Measurements from ENCODE around the gene LMNTD2. TPM values are rescaled to one million over a fixed set of nuclear protein-coding genes. Genes with fewer than 3 reads are reported as not detected.

LMNTD2 gene
- total RNA-seq, 2 experiments from 2014 or later = 2.5 to 3.2 TPM

DNA sequence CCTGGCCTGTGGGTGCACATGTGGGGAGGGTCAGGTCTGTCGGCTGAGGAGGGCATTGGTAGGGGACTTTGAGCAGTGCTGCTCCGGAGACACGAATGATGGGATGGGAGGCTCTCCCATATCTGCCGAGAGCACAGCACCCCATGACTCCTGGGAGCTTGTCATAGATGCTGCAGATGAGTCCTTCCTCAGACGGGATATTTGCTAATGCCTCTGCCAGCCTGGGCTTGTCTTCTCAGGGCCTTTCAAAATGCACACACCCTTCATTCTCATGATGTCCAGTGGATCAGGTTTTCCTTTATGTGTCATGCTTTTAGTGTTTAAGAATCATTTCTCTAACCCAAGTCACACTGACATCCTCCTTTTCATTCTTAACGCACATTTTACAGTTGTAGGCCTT, 45.4 kb downstream of the LMNTD2 start:
- Mint-ChIP-seq H3K4me3 (no peak overlapping the region), H3K36me3 (ENCODE audit: low read depth) (peaks cover 37% of the 10 kb centered on the region), H3K27me3 (no peaks in the 10 kb centered on the region), H3K9me3 (peaks cover 3% of the 10 kb centered on the region), H3K4me1 (peaks cover 9% of the 10 kb centered on the region), H3K27ac (no peak overlapping the region)
- ChIA-PET CTCF (no interaction called here), POLR2A (no interaction called here)
- no peak for DNase-seq

- peaks cover 9% of the 10 kb centered on the region for H3K4me1 Mint-ChIP-seq
- no peak overlapping the region for H3K4me3 Mint-ChIP-seq
- no peak overlapping the region for H3K27ac Mint-ChIP-seq
- peaks cover 3% of the 10 kb centered on the region for H3K9me3 Mint-ChIP-seq
- peaks cover 42% of the 10 kb centered on the region for H3K36me3 Mint-ChIP-seq (ENCODE audit: low read depth)
- DNase-seq = no peak
- CTCF ChIA-PET = no interaction called here
- H3K27me3 Mint-ChIP-seq = no peaks in the 10 kb centered on the region
- POLR2A ChIA-PET = no interaction called here
These were observed 45.9 kb downstream of the LMNTD2 start for GRCh38 chr11:514606-515005.

GRCh38 chr11:512761-513595, 47.6 kb downstream of the LMNTD2 start:
- H3K4me3 Mint-ChIP-seq = no peak overlapping the region
- no peaks in the 10 kb centered on the region for H3K27me3 Mint-ChIP-seq
- no peak overlapping the region for H3K27ac Mint-ChIP-seq
- H3K36me3 Mint-ChIP-seq (ENCODE audit: low read depth) = peaks cover 47% of the 10 kb centered on the region
- peaks cover 3% of the 10 kb centered on the region for H3K9me3 Mint-ChIP-seq
- DNase-seq = no peak
- POLR2A ChIA-PET = interaction anchor here (1.0 to 1.3 kb wide), 2 partner anchors 63 to 98 kb away, joined by 3 read pairs; partner anchors contain the start of genes PTDSS2 and SIGIRR
- peaks cover 5% of the 10 kb centered on the region for H3K4me1 Mint-ChIP-seq
- CTCF ChIA-PET = interaction anchor here (0.7 kb wide), 1 partner anchor 63 kb away, joined by 3 read pairs; no protein-coding TSS in a partner anchor

GRCh38 chr11:508956-509355, 51.6 kb downstream of the LMNTD2 start:
- H3K4me3 Mint-ChIP-seq = no peak overlapping the region
- no peak overlapping the region for H3K27ac Mint-ChIP-seq
- CTCF ChIA-PET = interaction anchor here (0.5 to 4.0 kb wide), 2 partner anchors 10 to 269 kb away, joined by 3 to 21 read pairs; partner anchors contain the start of gene GATD1
- POLR2A ChIA-PET = interaction anchor here (1.0 to 1.1 kb wide), 2 partner anchors 52 to 60 kb away, joined by 3 to 4 read pairs; no protein-coding TSS in a partner anchor
- H3K9me3 Mint-ChIP-seq = no peaks in the 10 kb centered on the region
- H3K36me3 Mint-ChIP-seq (ENCODE audit: low read depth) = peaks cover 27% of the 10 kb centered on the region
- peaks cover 22% of the 10 kb centered on the region for H3K4me1 Mint-ChIP-seq
- no peaks in the 10 kb centered on the region for H3K27me3 Mint-ChIP-seq
- no peak for DNase-seq

DNA sequence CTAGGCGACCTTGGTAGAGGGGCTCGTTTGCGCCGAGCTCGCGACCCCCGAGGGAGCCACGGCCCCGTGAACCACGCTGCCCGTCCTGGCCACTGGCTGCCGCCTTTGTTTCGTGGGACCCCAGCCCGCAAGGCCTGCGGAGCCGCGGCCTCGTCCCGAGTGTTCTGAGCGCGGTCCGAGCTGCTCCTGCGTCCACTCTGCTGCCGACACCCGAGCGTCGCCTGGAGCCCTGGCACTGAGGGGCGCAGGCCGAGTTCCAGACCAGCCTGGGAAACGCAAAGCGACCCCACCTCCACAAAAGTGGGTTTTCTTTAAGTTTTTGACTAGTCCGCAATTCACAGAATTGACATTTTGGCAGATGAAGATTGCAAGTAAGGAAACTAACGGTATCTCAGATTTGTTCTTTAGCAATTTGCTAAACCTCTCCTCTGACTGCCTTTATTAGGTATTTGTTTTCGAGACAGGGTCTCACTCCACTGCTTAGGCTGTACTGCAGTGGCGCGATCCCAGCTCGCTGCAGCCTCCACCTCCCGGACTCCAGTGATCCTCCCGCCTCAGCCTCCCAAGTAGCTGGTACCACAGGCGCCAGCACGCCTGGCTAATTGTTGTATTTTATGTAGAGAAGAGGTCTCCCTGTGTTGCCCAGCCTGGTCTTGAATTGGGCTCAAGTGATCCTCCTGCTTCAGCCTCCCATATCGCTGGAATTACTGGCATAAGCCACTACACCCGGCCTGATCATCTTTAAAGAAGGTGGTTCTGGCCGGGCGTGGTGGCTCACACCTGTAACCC, 52.6 kb downstream of the LMNTD2 start:
- no peak for DNase-seq
- peaks cover 20% of the 10 kb centered on the region for H3K36me3 Mint-ChIP-seq (ENCODE audit: low read depth)
- CTCF ChIA-PET = interaction anchor here (4.0 kb wide), 1 partner anchor 11 kb away, joined by 21 read pairs; no protein-coding TSS in a partner anchor
- POLR2A ChIA-PET = interaction anchor here (1.3 to 4.9 kb wide), 2 partner anchors 59 to 212 kb away, joined by 3 to 56 read pairs; partner anchors contain the start of gene PTDSS2
- H3K27ac Mint-ChIP-seq = peak overlapping the region; percentile 66
- no peaks in the 10 kb centered on the region for H3K9me3 Mint-ChIP-seq
- H3K4me1 Mint-ChIP-seq = peaks cover 32% of the 10 kb centered on the region
- H3K27me3 Mint-ChIP-seq = no peaks in the 10 kb centered on the region
- H3K4me3 Mint-ChIP-seq = peak overlapping the region; percentile 95

GRCh38 chr11:506995-507726, 53.4 kb downstream of the LMNTD2 start, which contains the start of gene RNH1:
TSS of gene RNH1 (minus strand) at chr11:507242. CDS start at chr11:502162, 5,080 bp downstream.
- peak; percentile 99 for DNase-seq
- peaks cover 35% of the 10 kb centered on the region for H3K4me1 Mint-ChIP-seq
- H3K36me3 Mint-ChIP-seq (ENCODE audit: low read depth) = peaks cover 20% of the 10 kb centered on the region
- H3K4me3 Mint-ChIP-seq = peak within 1 kb of the TSS; percentile 95
- CTCF ChIA-PET = interaction anchor here (0.9 to 4.0 kb wide), 4 partner anchors 11 to 300 kb away, joined by 3 to 21 read pairs (median 8); partner anchors contain the start of genes BET1L, PTDSS2 and RIC8A
- POLR2A ChIA-PET = interaction anchor here (0.7 to 4.9 kb wide), 24 partner anchors 9 to 300 kb away, joined by 3 to 56 read pairs (median 5); partner anchors contain the start of genes BET1L, HRAS, PSMD13 and PTDSS2
- H3K27me3 Mint-ChIP-seq = no peaks in the 10 kb centered on the region
- H3K9me3 Mint-ChIP-seq = no peaks in the 10 kb centered on the region
- H3K27ac Mint-ChIP-seq = peak within 1 kb of the TSS; percentile 99

DNA sequence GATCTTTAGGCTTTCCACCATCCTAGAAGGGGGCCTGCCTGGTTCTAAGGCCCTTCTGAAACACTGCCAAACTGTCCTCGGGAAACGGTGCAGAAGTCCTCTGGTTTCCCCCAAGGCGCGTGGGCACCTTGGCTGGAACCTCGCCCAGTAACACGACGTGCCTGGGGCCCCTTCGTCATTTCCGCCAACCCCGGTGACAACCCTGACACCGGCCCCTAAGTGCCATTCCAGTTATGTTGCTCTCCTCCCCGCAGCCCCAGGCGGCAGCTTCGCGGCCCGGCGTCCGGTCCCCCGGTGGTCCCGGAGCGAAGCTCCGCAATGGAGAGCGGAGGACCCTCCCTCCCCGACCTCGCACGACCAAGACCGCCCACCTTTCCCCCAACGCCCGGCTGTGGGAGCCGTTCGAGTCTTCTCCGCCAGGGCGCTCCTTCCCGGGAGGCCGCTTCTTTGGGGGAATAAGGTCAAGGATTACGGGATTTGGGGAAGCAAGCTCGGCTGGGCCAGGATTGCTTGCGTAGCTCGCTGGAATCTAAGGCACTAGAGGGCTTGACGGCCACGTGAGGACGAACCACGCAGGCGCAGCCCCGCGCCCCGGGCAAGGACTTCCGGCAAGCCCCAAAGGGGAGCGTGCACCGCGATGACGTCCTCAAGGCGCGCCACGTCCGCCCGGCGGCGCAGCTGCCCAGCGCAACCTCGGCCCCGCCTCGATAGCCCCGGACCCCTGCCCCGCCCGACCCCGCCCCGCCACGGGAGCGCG, 54.1 kb downstream of the LMNTD2 start:
- no peaks in the 10 kb centered on the region for H3K27me3 Mint-ChIP-seq
- H3K4me1 Mint-ChIP-seq = peaks cover 40% of the 10 kb centered on the region
- CTCF ChIA-PET = interaction anchor here (0.9 to 4.0 kb wide), 4 partner anchors 12 to 299 kb away, joined by 3 to 21 read pairs (median 8); partner anchors contain the start of genes BET1L, PTDSS2 and RIC8A
- peak; percentile 97 for DNase-seq
- H3K4me3 Mint-ChIP-seq = peak overlapping the region; percentile 95
- peaks cover 18% of the 10 kb centered on the region for H3K36me3 Mint-ChIP-seq (ENCODE audit: low read depth)
- H3K9me3 Mint-ChIP-seq = no peaks in the 10 kb centered on the region
- POLR2A ChIA-PET = interaction anchor here (0.7 to 4.9 kb wide), 30 partner anchors 8 to 303 kb away, joined by 3 to 56 read pairs (median 5); partner anchors contain the start of genes BET1L, HRAS, PSMD13 and PTDSS2
- H3K27ac Mint-ChIP-seq = peak overlapping the region; percentile 99

GRCh38 chr11:504994-505344, 55.6 kb downstream of the LMNTD2 start:
- ChIA-PET POLR2A (interaction anchor here (1.1 to 4.9 kb wide), 8 partner anchors 13 to 187 kb away, joined by 3 to 56 read pairs (median 4); partner anchors contain the start of genes HRAS, PTDSS2 and SIGIRR), CTCF (interaction anchor here (1.3 to 2.3 kb wide), 3 partner anchors 14 to 57 kb away, joined by 4 to 10 read pairs (median 9); partner anchors contain the start of gene PTDSS2)
- H3K4me1 Mint-ChIP-seq = peaks cover 43% of the 10 kb centered on the region
- DNase-seq = no peak
- peak overlapping the region; percentile 95 for H3K4me3 Mint-ChIP-seq
- peak overlapping the region; percentile 99 for H3K27ac Mint-ChIP-seq
- no peaks in the 10 kb centered on the region for H3K9me3 Mint-ChIP-seq
- no peaks in the 10 kb centered on the region for H3K27me3 Mint-ChIP-seq
- H3K36me3 Mint-ChIP-seq (ENCODE audit: low read depth) = peaks cover 24% of the 10 kb centered on the region

Other genes starting within 250 kb of the LMNTD2 start
- 1,000 to 10,000 TPM; 1,010 to 1,055 TPM for gene IFITM1, start 246.7 kb downstream of the LMNTD2 start, total RNA-seq
- gene IFITM3, start 239.9 kb downstream of the LMNTD2 start, total RNA-seq = 10 to 100 TPM; 52.3 to 58.8 TPM
- under 1 TPM; 0.23 to 0.53 TPM for gene B4GALNT4, start 191.2 kb downstream of the LMNTD2 start, total RNA-seq
- gene PKP3, start 166.5 kb downstream of the LMNTD2 start, total RNA-seq = not detected
- 100 to 1,000 TPM; 170 to 178 TPM for gene SIGIRR, start 145.7 kb downstream of the LMNTD2 start, total RNA-seq
- 10 to 100 TPM; 69.2 to 73.5 TPM for gene ANO9, start 118.7 kb downstream of the LMNTD2 start, total RNA-seq
- gene PTDSS2, start 110.5 kb downstream of the LMNTD2 start, total RNA-seq = 10 to 100 TPM; 20.1 to 21.5 TPM
- 100 to 1,000 TPM; 109 to 117 TPM for gene RNH1, start 53.5 kb downstream of the LMNTD2 start, total RNA-seq
- gene HRAS, start 25.2 kb downstream of the LMNTD2 start, total RNA-seq = 10 to 100 TPM; 45.1 to 52.5 TPM
- gene LRRC56, start 23.2 kb downstream of the LMNTD2 start, total RNA-seq = 1 to 10 TPM; 2.2 to 2.5 TPM
- gene RASSF7, start 232 bp upstream of the LMNTD2 start, total RNA-seq = 10 to 100 TPM; 32.7 to 32.8 TPM
- 10 to 100 TPM; 38.7 to 39.1 TPM for gene PHRF1, start 15.7 kb upstream of the LMNTD2 start, total RNA-seq
- 100 to 1,000 TPM; 220 to 221 TPM for gene IRF7, start 55.2 kb upstream of the LMNTD2 start, total RNA-seq
- gene CDHR5, start 64.2 kb upstream of the LMNTD2 start, total RNA-seq = not detected
- not detected for gene SCT, start 66.4 kb upstream of the LMNTD2 start, total RNA-seq
- under 1 TPM; 0.18 to 0.20 TPM for gene DRD4, start 76.5 kb upstream of the LMNTD2 start, total RNA-seq
- 10 to 100 TPM; 33.0 to 34.2 TPM for gene DEAF1, start 134.5 kb upstream of the LMNTD2 start, total RNA-seq
- 10 to 100 TPM; 22.6 to 25.3 TPM for gene TMEM80, start 135.1 kb upstream of the LMNTD2 start, total RNA-seq
- 10 to 100 TPM; 16.2 to 19.4 TPM for gene EPS8L2, start 145.5 kb upstream of the LMNTD2 start, total RNA-seq
- 100 to 1,000 TPM; 215 to 224 TPM for gene TALDO1, start 186.7 kb upstream of the LMNTD2 start, total RNA-seq
- gene GATD1, start 216.7 kb upstream of the LMNTD2 start, total RNA-seq = 10 to 100 TPM; 48.6 to 52.9 TPM
- gene CEND1, start 229.4 kb upstream of the LMNTD2 start, total RNA-seq = 1 to 10 TPM; 1.2 to 1.6 TPM
- 10 to 100 TPM; 35.7 to 38.3 TPM for gene SLC25A22, start 237.5 kb upstream of the LMNTD2 start, total RNA-seq
- 10 to 100 TPM; 45.1 to 48.5 TPM for gene PIDD1, start 244.5 kb upstream of the LMNTD2 start, total RNA-seq
- gene RPLP2, start 249.2 kb upstream of the LMNTD2 start, total RNA-seq = 1,000 to 10,000 TPM; 2,077 to 2,079 TPM